ENCODE measurements around the gene DPH7. TPM values are rescaled to one million over a fixed set of nuclear protein-coding genes. Genes with fewer than 3 reads are reported as not detected.
A peak's percentile ranks its signal among the peaks of the same experiment; 100 is the strongest.
"Not testable (repeated sequence)": the region's sequence is repeated elsewhere in the genome, so short reads cannot be mapped to it uniquely, and the experiment has no call there.

DPH7 gene
- polyA plus RNA-seq, 1 donor: 29.3 TPM

GRCh38 chr9:137545123-137545522 is 33.6 kb downstream of the DPH7 start:
- no peak for DNase-seq

- no peak for DNase-seq
These were observed 34.5 kb downstream of the DPH7 start for GRCh38 chr9:137544176-137544760.

- no peak for DNase-seq
These were observed 35.3 kb downstream of the DPH7 start for GRCh38 chr9:137543237-137543963.

GRCh38 chr9:137542486-137542885 is 36.2 kb downstream of the DPH7 start:
- no peak for DNase-seq

GRCh38 chr9:137540536-137540935 is 38.2 kb downstream of the DPH7 start:
- DNase-seq: no peak

GRCh38 chr9:137538058-137538457 is 40.7 kb downstream of the DPH7 start:
- DNase-seq: no peak

- not testable (repeated sequence) for DNase-seq
These were observed 42.1 kb downstream of the DPH7 start for GRCh38 chr9:137536594-137537131.

GRCh38 chr9:137535120-137535428 is 43.7 kb downstream of the DPH7 start:
- DNase-seq: no peak

- peak; percentile 53 for DNase-seq
These were observed 44.2 kb downstream of the DPH7 start for GRCh38 chr9:137534256-137535119.

- DNase-seq: not testable (repeated sequence)
These were observed 45.7 kb downstream of the DPH7 start for GRCh38 chr9:137532891-137533468.

- DNase-seq: no peak
These were observed 47.5 kb downstream of the DPH7 start for GRCh38 chr9:137531099-137531765.

- no peak for DNase-seq
These were observed 48.4 kb downstream of the DPH7 start for GRCh38 chr9:137530331-137530730.

GRCh38 chr9:137524981-137525317 is 53.8 kb downstream of the DPH7 start:
- no peak for DNase-seq

- DNase-seq: no peak
These were observed 54.4 kb downstream of the DPH7 start for GRCh38 chr9:137524161-137524980.

GRCh38 chr9:137522746-137523455 is 55.8 kb downstream of the DPH7 start:
- no peak for DNase-seq

GRCh38 chr9:137521405-137521985 is 57.2 kb downstream of the DPH7 start:
- DNase-seq: no peak

GRCh38 chr9:137520614-137521404 is 57.9 kb downstream of the DPH7 start:
- DNase-seq: no peak

- no peak for DNase-seq
These were observed 59.2 kb downstream of the DPH7 start for GRCh38 chr9:137519553-137519952.

GRCh38 chr9:137518661-137519459 is 59.9 kb downstream of the DPH7 start:
- DNase-seq: not testable (repeated sequence)

All from hindlimb muscle (tissue), 1 donor.